Mucosa of descending colon (tissue), 3 donors: ENCODE results near the gene VPS26B. TPM values are rescaled to one million over a fixed set of nuclear protein-coding genes. Genes with fewer than 3 reads are reported as not detected.
A peak's percentile ranks its signal among the peaks of the same experiment; 100 is the strongest.
"Not testable (repeated sequence)": the region's sequence is repeated elsewhere in the genome, so short reads cannot be mapped to it uniquely, and the experiment has no call there.

Experiments used
- ATAC-seq: fragments of 200-7000 bp; cut with Tn5 transposase; one replicate; pipeline ENCODE4 v1.9.1; 2020; ENCODE audit warnings: mild to moderate bottlenecking, moderate library complexity
- DNase-seq, 3 donors: peaks; one replicate each; pipeline ENCODE4 v3.0.0-alpha.2; 2020
- H3K36me3 ChIP-seq: fragments of 200-600 bp; one replicate; pipeline ENCODE4 v1.8.0; 2021; ENCODE audit warnings: low read depth, mild to moderate bottlenecking
- H3K4me1 ChIP-seq: fragments of 200-600 bp; one replicate; pipeline ENCODE4 v1.8.0; 2021; ENCODE audit warnings: low read depth, mild to moderate bottlenecking
- H3K4me3 ChIP-seq: fragments of 200-600 bp; one replicate; pipeline ENCODE4 v1.8.0; 2021; ENCODE audit warnings: mild to moderate bottlenecking
- H3K9me3 ChIP-seq: fragments of 200-600 bp; one replicate; pipeline ENCODE4 v1.8.0; 2021; ENCODE audit warnings: mild to moderate bottlenecking
- intact Hi-C, 2 donors: fragments of 100-400 bp; cut with DNase I in 1 of 2; cut with micrococcal nuclease in 1 of 2; formaldehyde crosslinking; loops; one replicate each; pipeline versions ENCODE4 v1.11.0 to v1.11.1; 2022; cut with DNase I, micrococcal nuclease
- total RNA-seq, 3 donors: library from RNA; stranded (reverse); fragmentation: NEBNext Ultra II Directional in 2 of 3; extraction: Animal tissue kit (Norgen Biotek cat#: 25700) in 2 of 3; gene quantifications; one replicate each; pipeline versions ENCODE4 v1.2.1 to v1.2.4, GENCODE V29; 2021 to 2023
- TF ChIP-seq, protein P1 (sequence below): fragments of 200-600 bp; IDR thresholded peaks from one replicate; pipeline ENCODE4 v1.8.0; 2022; ENCODE audit warnings: antibody characterized with exemption, mild to moderate bottlenecking
- donor health status: DM: no; HTN: no; CAD: no; lungs with moderate emphysema.
- donor health status: DM: no; HTN: no; CAD: no.
- donor health status: DM: no; HTN: yes; CAD: no.

VPS26B gene
- total RNA-seq, 3 donors from 2014 or later: 38.6 to 50.8 (median 47.5) TPM

DNA sequence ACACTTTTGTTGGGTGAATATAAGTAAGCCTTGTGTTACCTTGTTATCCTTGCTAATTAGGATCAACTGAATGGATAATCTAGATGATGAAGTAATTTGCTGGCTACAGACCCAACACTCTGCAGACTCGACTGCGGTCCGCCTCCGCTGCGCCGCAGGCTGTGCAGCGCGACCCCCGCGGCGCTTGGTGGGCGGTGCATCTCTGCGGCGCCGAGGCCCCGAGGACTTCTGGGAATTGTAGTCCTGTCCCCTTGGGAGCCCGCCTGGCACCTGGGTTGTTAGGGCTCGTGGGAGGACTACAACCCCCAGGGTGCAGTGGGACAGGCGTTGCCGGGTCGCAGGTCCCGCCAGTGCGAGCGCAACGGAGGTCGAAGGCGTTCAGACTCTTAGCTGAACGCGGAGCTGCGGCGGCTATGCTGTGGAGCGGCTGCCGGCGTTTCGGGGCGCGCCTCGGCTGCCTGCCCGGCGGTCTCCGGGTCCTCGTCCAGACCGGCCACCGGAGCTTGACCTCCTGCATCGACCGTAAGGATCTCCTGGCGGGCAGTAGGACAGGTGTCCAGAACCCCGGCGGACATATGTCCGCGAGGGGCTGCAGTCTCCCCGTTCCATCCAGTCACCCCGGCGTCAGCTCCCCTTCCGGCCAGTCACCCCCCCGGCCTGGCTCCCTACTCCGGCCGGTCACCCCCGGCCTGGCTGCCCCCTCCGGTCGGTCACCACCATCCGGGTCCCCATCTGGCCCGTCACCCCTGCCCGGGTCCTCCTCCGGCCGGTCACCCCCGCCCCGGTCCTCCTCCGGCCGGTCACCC, 28.9 kb downstream of the VPS26B start, which contains the start of the genes ACAD8 and THYN1:
Gene ACAD8, plus strand, starts transcription at position 381 of the 806 bp plus-strand sequence. Its CDS starts 33 bp downstream, at position 414.
Gene THYN1, minus strand, starts transcription at position 165 of the 806 bp plus-strand sequence. CDS start 470 bp downstream, outside the sequence.
- DNase-seq (peak; percentile 96 to 98 (median 97)), ATAC-seq (peak; percentile 100)
- H3K4me3 ChIP-seq: peak within 1 kb of the TSS; percentile 82
- TF ChIP-seq, protein P1, sequence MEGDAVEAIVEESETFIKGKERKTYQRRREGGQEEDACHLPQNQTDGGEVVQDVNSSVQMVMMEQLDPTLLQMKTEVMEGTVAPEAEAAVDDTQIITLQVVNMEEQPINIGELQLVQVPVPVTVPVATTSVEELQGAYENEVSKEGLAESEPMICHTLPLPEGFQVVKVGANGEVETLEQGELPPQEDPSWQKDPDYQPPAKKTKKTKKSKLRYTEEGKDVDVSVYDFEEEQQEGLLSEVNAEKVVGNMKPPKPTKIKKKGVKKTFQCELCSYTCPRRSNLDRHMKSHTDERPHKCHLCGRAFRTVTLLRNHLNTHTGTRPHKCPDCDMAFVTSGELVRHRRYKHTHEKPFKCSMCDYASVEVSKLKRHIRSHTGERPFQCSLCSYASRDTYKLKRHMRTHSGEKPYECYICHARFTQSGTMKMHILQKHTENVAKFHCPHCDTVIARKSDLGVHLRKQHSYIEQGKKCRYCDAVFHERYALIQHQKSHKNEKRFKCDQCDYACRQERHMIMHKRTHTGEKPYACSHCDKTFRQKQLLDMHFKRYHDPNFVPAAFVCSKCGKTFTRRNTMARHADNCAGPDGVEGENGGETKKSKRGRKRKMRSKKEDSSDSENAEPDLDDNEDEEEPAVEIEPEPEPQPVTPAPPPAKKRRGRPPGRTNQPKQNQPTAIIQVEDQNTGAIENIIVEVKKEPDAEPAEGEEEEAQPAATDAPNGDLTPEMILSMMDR: peak; percentile 19
- intact Hi-C loops: no loop called here
- H3K36me3 ChIP-seq: no peaks in the 10 kb centered on the region
- H3K9me3 ChIP-seq: no peaks in the 10 kb centered on the region
- H3K4me1 ChIP-seq: peaks cover 13% of the 10 kb centered on the region

DNA sequence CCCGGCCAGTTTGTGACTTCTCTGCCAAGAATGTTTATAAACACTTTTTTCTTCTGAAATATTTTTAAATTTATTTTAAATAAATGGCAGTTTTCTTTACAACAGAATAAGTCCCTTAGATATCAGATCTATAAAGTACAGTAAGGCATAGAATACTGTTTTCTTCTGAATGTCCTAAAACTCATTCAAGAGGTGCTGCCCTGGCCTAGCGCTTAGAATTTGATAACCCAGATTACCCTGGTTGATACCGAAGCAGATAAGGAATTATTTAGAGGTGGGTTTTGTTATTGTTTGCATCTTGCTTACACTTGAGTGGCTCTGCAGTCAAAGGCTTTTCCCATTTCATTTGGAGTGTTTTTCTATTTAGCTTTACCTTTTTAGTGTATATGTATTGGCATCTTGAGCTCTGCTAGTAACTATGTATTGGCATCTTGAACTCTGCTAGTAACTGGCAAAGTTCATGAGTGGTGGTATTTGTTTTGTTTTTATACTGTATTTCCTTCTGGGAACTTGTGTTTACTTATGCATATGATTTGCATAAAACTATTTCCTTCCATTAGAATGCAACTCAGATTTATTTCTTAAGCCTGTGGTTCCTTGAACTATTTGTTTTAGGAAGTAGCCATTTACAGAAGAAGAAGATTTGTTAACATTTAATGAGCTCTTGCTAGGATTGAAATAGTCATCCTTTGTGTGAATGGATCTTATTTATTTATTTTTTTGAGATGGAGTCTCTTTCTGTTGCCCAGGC, 30.1 kb downstream of the VPS26B start:
- Histone ChIP-seq H3K9me3 (no peaks in the 10 kb centered on the region), H3K4me3 (no peak overlapping the region), H3K4me1 (peaks cover 13% of the 10 kb centered on the region), H3K36me3 (no peaks in the 10 kb centered on the region)
- DNase-seq: no peak
- ATAC-seq: no peak
- TF ChIP-seq, protein P1: no peak
- intact Hi-C loops: no loop called here

DNA sequence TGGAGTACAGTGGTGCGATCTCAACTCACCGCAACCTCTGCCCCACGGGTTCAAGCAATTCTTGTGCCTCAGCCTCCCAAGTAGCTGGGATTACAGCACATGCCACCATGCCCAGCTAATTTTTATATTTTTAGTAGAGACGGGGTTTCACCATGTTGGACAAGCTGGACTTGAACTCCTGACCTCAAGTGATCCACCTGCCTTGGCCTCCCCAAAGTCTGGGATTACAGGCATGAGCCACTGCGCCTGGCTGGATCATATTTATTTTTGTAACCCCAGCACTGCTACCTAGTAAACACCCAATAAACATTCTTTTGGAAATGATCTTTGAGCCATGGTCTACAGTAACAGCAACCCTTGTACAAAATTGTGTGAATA, 30.7 kb downstream of the VPS26B start:
- H3K36me3 ChIP-seq, H3K4me3 ChIP-seq, H3K9me3 ChIP-seq, intact Hi-C loops, ATAC-seq, DNase-seq: not testable (repeated sequence)
- H3K4me1 ChIP-seq: peaks cover 13% of the 10 kb centered on the region

DNA sequence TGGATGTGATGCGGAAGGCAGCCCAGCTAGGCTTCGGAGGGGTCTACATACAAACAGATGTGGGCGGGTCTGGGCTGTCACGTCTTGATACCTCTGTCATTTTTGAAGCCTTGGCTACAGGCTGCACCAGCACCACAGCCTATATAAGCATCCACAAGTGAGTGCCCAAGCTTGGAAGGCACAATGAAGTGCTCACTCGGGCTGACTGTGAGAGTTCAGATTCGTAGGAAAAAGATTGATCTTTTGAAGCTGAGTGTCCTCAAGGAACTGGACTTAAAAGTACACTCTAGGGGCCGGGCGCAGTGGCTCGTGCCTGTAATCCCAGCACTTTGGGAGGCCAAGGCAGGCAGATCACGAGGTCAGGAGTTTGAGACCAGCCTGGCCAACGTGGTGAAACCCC, 32.6 kb downstream of the VPS26B start:
- Histone ChIP-seq H3K9me3 (no peaks in the 10 kb centered on the region), H3K4me3 (no peak overlapping the region), H3K4me1 (peaks cover 9% of the 10 kb centered on the region), H3K36me3 (peaks cover 2% of the 10 kb centered on the region)
- no peak for ATAC-seq
- TF ChIP-seq, protein P1: no peak
- no peak for DNase-seq
- intact Hi-C loops: no loop called here

DNA sequence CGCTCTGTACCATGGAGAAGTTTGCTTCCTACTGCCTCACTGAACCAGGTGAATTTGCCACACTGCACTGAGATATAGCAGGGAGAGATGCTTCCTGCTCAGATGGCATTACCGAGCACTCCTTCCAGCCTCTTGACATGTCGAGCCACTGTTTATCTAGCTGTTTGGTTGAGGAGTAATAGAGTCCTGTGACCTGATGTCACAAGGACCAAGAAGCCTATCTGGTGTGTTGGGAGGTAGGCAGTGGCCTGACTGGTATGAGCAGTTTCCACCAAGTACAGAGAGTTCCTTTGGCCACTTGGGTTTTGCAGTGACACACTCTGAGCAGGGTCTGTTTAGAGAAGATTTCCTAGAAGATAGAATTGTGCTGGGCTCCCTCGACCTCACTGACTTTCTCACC, 34.1 kb downstream of the VPS26B start:
- intact Hi-C loops: no loop called here
- Histone ChIP-seq H3K9me3 (no peaks in the 10 kb centered on the region), H3K4me1 (peaks cover 6% of the 10 kb centered on the region), H3K4me3 (no peak overlapping the region), H3K36me3 (peaks cover 2% of the 10 kb centered on the region)
- TF ChIP-seq, protein P1: no peak
- ATAC-seq (no peak), DNase-seq (no peak)

DNA sequence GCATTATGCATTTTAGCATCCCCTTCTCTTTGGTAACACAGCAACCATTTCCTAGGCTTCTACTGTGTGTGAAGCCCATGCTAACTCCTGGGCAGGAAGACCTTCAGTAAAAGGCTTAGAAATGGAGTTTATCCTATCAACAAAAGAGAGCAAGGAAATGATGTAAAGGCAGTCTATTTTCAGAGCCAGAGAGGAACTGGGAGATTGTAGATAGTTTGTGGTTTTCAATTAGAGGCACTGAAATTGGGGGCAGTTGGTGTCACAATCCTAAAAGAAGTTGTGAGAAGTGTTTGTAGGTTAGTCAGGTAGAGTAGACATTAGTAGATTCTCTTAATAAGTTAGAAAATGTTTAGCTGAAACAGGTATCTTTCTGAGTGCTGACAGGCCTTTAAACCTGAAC, 36.0 kb downstream of the VPS26B start:
- TF ChIP-seq, protein P1: no peak
- no peaks in the 10 kb centered on the region for H3K4me1 ChIP-seq
- intact Hi-C loops: no loop called here
- DNase-seq (no peak), ATAC-seq (no peak)
- H3K36me3 ChIP-seq: peaks cover 2% of the 10 kb centered on the region
- H3K9me3 ChIP-seq: no peaks in the 10 kb centered on the region
- H3K4me3 ChIP-seq: no peak overlapping the region
